Activated CD8-positive, alpha-beta T cell treated with anti-CD3 and anti-CD28 coated beads for 36 hours (primary cell): ENCODE results near the gene PAX8. TPM values are rescaled to one million over a fixed set of nuclear protein-coding genes. Genes with fewer than 3 reads are reported as not detected.

ENCODE experiments used
- ATAC-seq: fragments of 200-7000 bp; cut with Tn5 transposase; one replicate; pipeline ENCODE4 v1.10.0; 2021; ENCODE audit warnings: mild to moderate bottlenecking, moderate library complexity
- CTCF ChIA-PET: fragments of 350-600 bp; sonication (Branson Sonifier 250); formaldehyde crosslinking; loops from one replicate; lab custom pipeline; 2021; ENCODE audit warnings: antibody characterized with exemption; lab: Charles Lee
- POLR2A ChIA-PET: fragments of 350-600 bp; sonication (Branson Sonifier 250); formaldehyde crosslinking; loops from one replicate; lab custom pipeline; 2021; ENCODE audit warnings: antibody characterized with exemption; lab: Charles Lee
- DNase-seq: peaks from one replicate; pipeline ENCODE4 v3.0.0-alpha.2; 2020
- H3K27ac Mint-ChIP-seq: one replicate; pipeline ENCODE4 v1.8.0; 2021; ENCODE audit warnings: mild to moderate bottlenecking, mixed read lengths
- H3K27me3 Mint-ChIP-seq: one replicate; pipeline ENCODE4 v1.8.0; 2021; ENCODE audit warnings: mixed read lengths
- H3K36me3 Mint-ChIP-seq: one replicate; pipeline ENCODE4 v1.8.0; 2021; ENCODE audit warnings: low read depth, mixed read lengths
- H3K4me1 Mint-ChIP-seq: one replicate; pipeline ENCODE4 v1.8.0; 2021; ENCODE audit warnings: low read depth, mixed read lengths
- H3K4me3 Mint-ChIP-seq: one replicate; pipeline ENCODE4 v1.8.0; 2021; ENCODE audit warnings: mild to moderate bottlenecking, moderate library complexity, mixed read lengths
- H3K9me3 Mint-ChIP-seq: one replicate; pipeline ENCODE4 v1.8.0; 2021; ENCODE audit warnings: mixed read lengths
- intact Hi-C: fragments of 100-400 bp; cut with micrococcal nuclease; formaldehyde crosslinking; loops from one replicate; pipeline ENCODE4 v1.10.0; 2022
- total RNA-seq, 2 experiments: library from RNA; stranded (reverse); gene quantifications; one replicate each; pipeline ENCODE4 v1.2.3, GENCODE V29; 2021
- TF ChIP-seq, protein P1 (sequence below): fragments of 200-600 bp; IDR thresholded peaks from one replicate; pipeline ENCODE4 v1.8.0; 2022; ENCODE audit warnings: antibody characterized with exemption, mild to moderate bottlenecking

Gene PAX8
- total RNA-seq, 2 experiments from 2014 or later, result 0.43 to 0.63 TPM

GRCh38 chr2:113227698-113228097, 51.0 kb downstream of the PAX8 start:
- Mint-ChIP-seq H3K27ac (no peak overlapping the region), H3K9me3 (no peaks in the 10 kb centered on the region), H3K4me3 (no peak overlapping the region), H3K27me3 (no peaks in the 10 kb centered on the region), H3K4me1 (peaks cover 11% of the 10 kb centered on the region), H3K36me3 (no peaks in the 10 kb centered on the region)
- intact Hi-C loops, result no loop called here
- DNase-seq, result no peak
- TF ChIP-seq, protein P1, sequence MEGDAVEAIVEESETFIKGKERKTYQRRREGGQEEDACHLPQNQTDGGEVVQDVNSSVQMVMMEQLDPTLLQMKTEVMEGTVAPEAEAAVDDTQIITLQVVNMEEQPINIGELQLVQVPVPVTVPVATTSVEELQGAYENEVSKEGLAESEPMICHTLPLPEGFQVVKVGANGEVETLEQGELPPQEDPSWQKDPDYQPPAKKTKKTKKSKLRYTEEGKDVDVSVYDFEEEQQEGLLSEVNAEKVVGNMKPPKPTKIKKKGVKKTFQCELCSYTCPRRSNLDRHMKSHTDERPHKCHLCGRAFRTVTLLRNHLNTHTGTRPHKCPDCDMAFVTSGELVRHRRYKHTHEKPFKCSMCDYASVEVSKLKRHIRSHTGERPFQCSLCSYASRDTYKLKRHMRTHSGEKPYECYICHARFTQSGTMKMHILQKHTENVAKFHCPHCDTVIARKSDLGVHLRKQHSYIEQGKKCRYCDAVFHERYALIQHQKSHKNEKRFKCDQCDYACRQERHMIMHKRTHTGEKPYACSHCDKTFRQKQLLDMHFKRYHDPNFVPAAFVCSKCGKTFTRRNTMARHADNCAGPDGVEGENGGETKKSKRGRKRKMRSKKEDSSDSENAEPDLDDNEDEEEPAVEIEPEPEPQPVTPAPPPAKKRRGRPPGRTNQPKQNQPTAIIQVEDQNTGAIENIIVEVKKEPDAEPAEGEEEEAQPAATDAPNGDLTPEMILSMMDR, result no peak
- CTCF ChIA-PET, result interaction anchor here (1.0 to 1.4 kb wide), 3 partner anchors 11 to 24 kb away, joined by 3 read pairs; no protein-coding TSS in a partner anchor
- ATAC-seq, result no peak
- POLR2A ChIA-PET, result no interaction called here

DNA sequence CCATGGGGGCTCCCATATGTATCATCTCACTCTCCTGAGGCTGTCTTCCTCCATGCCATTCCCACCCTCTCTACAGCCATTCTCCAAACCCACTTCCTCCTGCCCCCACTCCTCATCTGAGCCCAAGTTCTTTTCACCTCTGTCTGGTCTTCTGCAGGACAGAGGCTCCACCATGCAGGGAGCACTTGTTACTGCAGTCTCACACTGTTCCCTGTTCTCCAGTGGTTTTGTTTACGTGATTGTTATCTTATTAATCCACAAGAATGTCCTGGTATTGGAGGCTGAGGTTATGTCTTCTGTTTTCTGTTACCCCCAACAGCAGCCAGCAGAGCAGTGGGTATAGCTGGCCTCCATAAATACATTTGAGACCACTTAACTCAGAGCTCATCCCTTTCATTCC, 51.4 kb downstream of the PAX8 start:
- no peak overlapping the region for H3K4me3 Mint-ChIP-seq

GRCh38 chr2:113226462-113226861, 52.3 kb downstream of the PAX8 start:
- no peaks in the 10 kb centered on the region for H3K36me3 Mint-ChIP-seq
- TF ChIP-seq, protein P1, result no peak

More for the DNA sequence above, 51.4 kb downstream of the PAX8 start:
- TF ChIP-seq, protein P1, result no peak
- H3K36me3 Mint-ChIP-seq, result no peaks in the 10 kb centered on the region
- intact Hi-C loops, result no loop called here
- no peaks in the 10 kb centered on the region for H3K9me3 Mint-ChIP-seq
- peaks cover 11% of the 10 kb centered on the region for H3K4me1 Mint-ChIP-seq
- DNase-seq, result no peak
- ChIA-PET POLR2A (no interaction called here), CTCF (interaction anchor here (1.0 to 1.4 kb wide), 3 partner anchors 10 to 24 kb away, joined by 3 read pairs; no protein-coding TSS in a partner anchor)
- no peak overlapping the region for H3K27ac Mint-ChIP-seq
- no peak for ATAC-seq
- no peaks in the 10 kb centered on the region for H3K27me3 Mint-ChIP-seq

GRCh38 chr2:113225263-113226259, 53.2 kb downstream of the PAX8 start:
- peaks cover 9% of the 10 kb centered on the region for H3K4me1 Mint-ChIP-seq
- H3K9me3 Mint-ChIP-seq, result no peaks in the 10 kb centered on the region
- H3K27me3 Mint-ChIP-seq, result no peaks in the 10 kb centered on the region
- H3K27ac Mint-ChIP-seq, result no peak overlapping the region
- DNase-seq, result no peak
- intact Hi-C loops, result no loop called here
- ChIA-PET CTCF (no interaction called here), POLR2A (no interaction called here)
- ATAC-seq, result no peak
- TF ChIP-seq, protein P1, result no peak
- no peak overlapping the region for H3K4me3 Mint-ChIP-seq
- H3K36me3 Mint-ChIP-seq, result no peaks in the 10 kb centered on the region

More at GRCh38 chr2:113226462-113226861, 52.3 kb downstream of the PAX8 start:
- no peak overlapping the region for H3K4me3 Mint-ChIP-seq
- peaks cover 11% of the 10 kb centered on the region for H3K4me1 Mint-ChIP-seq
- POLR2A ChIA-PET, result no interaction called here
- ATAC-seq (no peak), DNase-seq (no peak)
- CTCF ChIA-PET, result interaction anchor here (1.4 kb wide), 1 partner anchor 9 kb away, joined by 3 read pairs; no protein-coding TSS in a partner anchor
- no peak overlapping the region for H3K27ac Mint-ChIP-seq
- H3K9me3 Mint-ChIP-seq, result no peaks in the 10 kb centered on the region
- intact Hi-C loops, result no loop called here
- no peaks in the 10 kb centered on the region for H3K27me3 Mint-ChIP-seq
